ENCODE results near the gene PPP1R14D. TPM values are rescaled to one million over a fixed set of nuclear protein-coding genes. Genes with fewer than 3 reads are reported as not detected.

PPP1R14D gene
- total RNA-seq, 3 donors from 2014 or later: 1.3 to 4.9 TPM; not detected in 1

- Histone ChIP-seq H3K9me3 (no peaks in the 10 kb centered on the region), H3K4me1 (peaks cover 0 to 5% of the 10 kb centered on the region in 2 donors), H3K36me3 (no peaks in the 10 kb centered on the region), H3K27me3 (no peaks in the 10 kb centered on the region), H3K27ac (peak overlapping the region in 1 of 2 donors; percentile 7), H3K4me3 (no peak overlapping the region)
- TF ChIP-seq CTCF (IDR thresholded peaks at IDR 0.05) (no peak), POLR2A (IDR thresholded peaks at IDR 0.05) (no peak), POLR2AphosphoS5 (IDR thresholded peaks at IDR 0.05) (no peak)
- DNase-seq (ENCODE audit: low spot score in 2 of 2): no peak
- intact Hi-C loops (cut with DNase I; ENCODE audit: low total_unique reads): no loop called here
Measured at GRCh38 chr15:40852529-40852928, 24.0 kb upstream of the PPP1R14D start.

GRCh38 chr15:40850576-40851112 is 22.1 kb upstream of the PPP1R14D start:
- no peak for DNase-seq (ENCODE audit: low spot score in 2 of 2)
- Histone ChIP-seq H3K27ac (no peak overlapping the region), H3K4me3 (no peak overlapping the region), H3K9me3 (no peaks in the 10 kb centered on the region), H3K27me3 (no peaks in the 10 kb centered on the region), H3K4me1 (no peaks in the 10 kb centered on the region), H3K36me3 (no peaks in the 10 kb centered on the region)
- intact Hi-C loops (cut with DNase I; ENCODE audit: low total_unique reads): no loop called here
- no peak for TF ChIP-seq CTCF (IDR thresholded peaks at IDR 0.05)
- TF ChIP-seq POLR2A (IDR thresholded peaks at IDR 0.05): no peak
- no peak for TF ChIP-seq POLR2AphosphoS5 (IDR thresholded peaks at IDR 0.05)

- no peaks in the 10 kb centered on the region for H3K27me3 ChIP-seq
- intact Hi-C loops (cut with DNase I; ENCODE audit: low total_unique reads): no loop called here
- peak; percentile 77 to 82 for DNase-seq (ENCODE audit: low spot score in 2 of 2)
- no peaks in the 10 kb centered on the region for H3K9me3 ChIP-seq
- H3K36me3 ChIP-seq: no peaks in the 10 kb centered on the region
- peak overlapping the region; percentile 94 to 96 for H3K27ac ChIP-seq
- TF ChIP-seq POLR2AphosphoS5 (IDR thresholded peaks at IDR 0.05) (peak in 1 of 3 donors; percentile 81), CTCF (IDR thresholded peaks at IDR 0.05) (peak in 1 of 3 donors; percentile 44), POLR2A (IDR thresholded peaks at IDR 0.05) (no peak)
- H3K4me3 ChIP-seq: peak overlapping the region in 2 of 3 donors; percentile 68 to 80
- H3K4me1 ChIP-seq: no peaks in the 10 kb centered on the region
Measured at GRCh38 chr15:40847223-40847961, 18.9 kb upstream of the PPP1R14D start.

GRCh38 chr15:40846841-40847222 is 18.3 kb upstream of the PPP1R14D start:
- Histone ChIP-seq H3K27me3 (no peaks in the 10 kb centered on the region), H3K9me3 (no peaks in the 10 kb centered on the region), H3K4me3 (peak overlapping the region in 2 of 3 donors; percentile 68 to 80), H3K4me1 (no peaks in the 10 kb centered on the region), H3K36me3 (no peaks in the 10 kb centered on the region), H3K27ac (peak overlapping the region; percentile 94 to 96)
- DNase-seq (ENCODE audit: low spot score in 2 of 2): no peak
- intact Hi-C loops (cut with DNase I; ENCODE audit: low total_unique reads): no loop called here
- TF ChIP-seq CTCF (IDR thresholded peaks at IDR 0.05) (no peak), POLR2AphosphoS5 (IDR thresholded peaks at IDR 0.05) (no peak), POLR2A (IDR thresholded peaks at IDR 0.05) (no peak)
